GM12892 (cell line): Measurements from ENCODE around the gene MCM3AP.

ENCODE experiments used
- POLR2A ChIP-seq: IDR thresholded peaks from 2 replicates; pipeline ENCODE4 v1.6.1; 2011; ENCODE audit warnings: low read depth, low read length, control low read depth
- POLR2AphosphoS5 ChIP-seq: IDR thresholded peaks from 2 replicates; pipeline ENCODE4 v1.6.1; 2011; ENCODE audit warnings: low read depth, low read length, control low read depth

GRCh38 chr21:46223217-46223616 is 62.2 kb downstream of the MCM3AP start:
- TF ChIP-seq POLR2A (no peak), POLR2AphosphoS5 (no peak)
